Daoy (cell line): ENCODE data around the gene LRRC10B. TPM values are rescaled to one million over a fixed set of nuclear protein-coding genes. Genes with fewer than 3 reads are reported as not detected.

Experiments
- DNase-seq: peaks from one replicate; pipeline ENCODE4 v3.0.0-alpha.2; 2015; ENCODE audit warnings: low read depth
- total RNA-seq: library from RNA; depleted of rRNA; stranded (reverse); fragments of >200 nt; shearing (Covaris generic); gene quantifications from 2 replicates; pipeline ENCODE4 v1.2.3, GENCODE V29; 2014

Gene LRRC10B
- total RNA-seq, 1 experiment from 2014 or later: 0.23 TPM

DNA sequence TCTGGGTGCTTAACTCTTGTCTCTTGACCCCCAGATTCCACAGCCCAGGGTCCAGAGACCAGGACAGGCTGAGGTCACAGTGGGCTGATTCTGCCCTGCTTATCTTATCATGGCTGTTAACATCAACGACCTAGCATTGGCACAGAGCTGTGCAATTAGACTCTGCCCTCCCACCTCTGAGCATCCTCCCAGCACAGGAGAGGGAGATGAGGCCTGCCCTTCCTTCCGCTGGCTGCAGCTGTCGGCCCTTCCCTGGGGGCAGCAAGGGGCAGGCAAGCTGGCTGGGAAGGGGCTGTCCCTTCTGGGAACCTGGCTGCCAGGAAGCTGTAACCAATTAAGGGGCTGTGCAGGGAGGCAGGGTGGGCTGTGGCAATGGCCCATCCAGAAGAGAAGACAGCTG, 22.5 kb downstream of the LRRC10B start:
- no peak for DNase-seq

DNA sequence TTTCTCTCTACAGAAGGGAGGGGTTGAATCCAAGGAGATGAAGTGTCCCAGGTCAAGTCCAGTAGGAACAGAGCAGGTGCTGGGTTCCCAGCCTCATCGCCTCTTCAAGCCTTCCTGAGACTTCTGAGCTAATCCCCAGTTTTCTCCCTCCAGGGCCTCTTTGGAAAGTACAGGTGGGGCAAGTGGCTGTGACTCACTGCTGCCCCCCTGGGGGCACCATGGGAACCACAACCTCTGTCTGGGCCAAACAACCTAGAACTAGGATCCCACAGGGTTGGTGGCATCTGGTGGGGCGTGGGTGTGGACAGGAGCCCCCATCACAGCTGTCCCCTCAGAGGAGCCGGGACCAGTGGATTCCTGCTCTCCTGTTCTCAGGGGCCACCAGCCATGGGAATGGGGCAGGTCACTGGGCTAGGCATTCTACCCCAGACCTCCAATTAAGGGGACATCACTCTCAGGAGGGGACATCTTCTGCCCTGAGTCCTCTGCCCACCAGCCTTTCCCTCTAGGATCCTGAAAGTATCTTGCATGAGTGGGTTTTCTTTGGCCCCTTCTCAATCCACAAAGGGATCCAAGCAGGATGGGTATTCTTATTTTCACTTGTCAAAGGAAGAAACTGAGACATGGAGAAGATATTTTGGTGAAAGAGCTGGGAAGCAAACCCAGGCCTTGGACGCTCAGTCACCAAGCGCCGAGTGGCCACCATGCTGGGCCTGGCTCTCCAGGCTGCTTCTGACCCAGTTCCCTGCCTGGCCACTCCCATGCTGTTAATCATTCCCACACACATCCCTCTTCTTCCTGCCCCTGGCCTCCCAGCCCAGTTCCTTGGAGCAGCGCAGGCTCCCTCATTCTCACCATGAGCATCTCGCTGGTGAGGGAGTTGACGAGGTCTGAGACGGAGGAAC, 23.8 kb downstream of the LRRC10B start:
- DNase-seq: peak; percentile 53

DNA sequence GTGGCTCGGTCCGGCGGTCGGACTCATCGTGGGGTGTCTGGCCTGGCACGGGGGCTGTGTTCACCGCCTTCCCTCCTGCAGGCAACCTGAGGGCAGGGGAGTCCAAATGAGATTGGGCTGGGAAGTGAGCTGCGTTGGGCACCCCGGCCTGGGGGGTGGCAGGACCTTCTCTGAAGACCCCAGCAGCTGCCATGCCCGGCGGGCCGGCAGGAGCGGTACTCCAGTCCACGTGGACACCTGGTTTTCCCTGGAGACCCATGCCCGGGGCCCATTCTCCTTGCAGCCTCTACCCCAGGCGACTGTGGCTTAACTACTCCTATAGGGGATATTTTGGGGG, 24.5 kb downstream of the LRRC10B start:
- no peak for DNase-seq

DNA sequence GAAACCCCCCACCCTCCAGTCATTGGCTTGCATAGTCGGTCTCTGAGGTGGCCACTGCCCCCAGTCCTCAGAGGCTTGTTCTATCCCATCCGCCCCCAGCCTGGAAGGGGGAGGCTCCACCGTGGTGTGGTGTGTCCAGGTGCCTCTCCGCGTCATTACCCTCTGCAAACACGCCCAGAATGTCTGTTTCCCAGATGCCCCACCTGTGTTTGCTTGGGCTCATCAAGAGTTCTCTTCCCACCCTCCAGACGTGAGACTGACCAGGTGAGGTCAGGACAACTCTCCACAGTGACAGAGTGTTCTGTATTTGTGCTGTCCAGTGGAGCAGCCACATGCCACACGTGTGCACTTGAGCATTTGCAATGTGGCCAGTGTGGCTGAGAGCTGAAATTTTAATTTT, 24.9 kb downstream of the LRRC10B start:
- no peak for DNase-seq

DNA sequence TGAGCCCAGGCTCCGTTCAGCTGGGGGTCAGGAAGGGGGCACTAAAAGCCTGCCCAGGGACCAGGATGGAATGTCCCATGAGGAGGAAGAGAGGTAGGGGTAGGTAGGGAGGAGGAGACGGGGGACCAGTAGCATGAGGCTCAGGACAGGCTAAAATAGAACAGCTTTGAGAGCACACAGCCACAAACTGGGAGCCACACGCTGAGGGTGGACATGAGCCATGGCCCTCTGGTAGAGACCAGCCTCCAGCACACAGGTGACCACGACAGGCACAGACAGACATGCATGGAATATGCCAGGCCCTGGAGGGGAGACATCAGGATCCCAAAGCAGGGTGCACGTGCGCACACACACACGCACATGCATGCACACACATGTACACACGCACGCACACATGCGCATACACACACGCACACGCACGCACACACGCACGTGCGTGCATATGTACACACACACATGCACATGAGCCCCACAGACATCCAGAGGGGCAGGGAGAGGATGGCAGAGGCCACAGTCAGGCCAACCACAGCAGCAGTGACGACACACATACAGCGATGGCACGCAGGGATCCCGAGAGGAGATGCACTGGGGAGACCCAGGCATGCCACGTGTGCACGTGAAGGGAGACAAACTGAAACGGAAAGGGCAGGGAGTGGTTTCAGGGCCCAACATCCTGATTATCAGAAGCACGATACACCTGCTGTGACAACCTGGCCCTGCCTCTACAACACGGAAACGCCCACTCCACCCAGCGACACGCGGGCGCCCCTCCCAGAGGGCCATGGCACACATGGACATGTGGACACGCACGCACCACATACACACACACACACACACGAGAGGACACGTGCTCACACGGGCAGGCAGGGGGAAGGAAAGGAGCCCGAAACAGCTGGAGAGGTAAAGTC, 25.7 kb downstream of the LRRC10B start:
- DNase-seq: no peak

DNA sequence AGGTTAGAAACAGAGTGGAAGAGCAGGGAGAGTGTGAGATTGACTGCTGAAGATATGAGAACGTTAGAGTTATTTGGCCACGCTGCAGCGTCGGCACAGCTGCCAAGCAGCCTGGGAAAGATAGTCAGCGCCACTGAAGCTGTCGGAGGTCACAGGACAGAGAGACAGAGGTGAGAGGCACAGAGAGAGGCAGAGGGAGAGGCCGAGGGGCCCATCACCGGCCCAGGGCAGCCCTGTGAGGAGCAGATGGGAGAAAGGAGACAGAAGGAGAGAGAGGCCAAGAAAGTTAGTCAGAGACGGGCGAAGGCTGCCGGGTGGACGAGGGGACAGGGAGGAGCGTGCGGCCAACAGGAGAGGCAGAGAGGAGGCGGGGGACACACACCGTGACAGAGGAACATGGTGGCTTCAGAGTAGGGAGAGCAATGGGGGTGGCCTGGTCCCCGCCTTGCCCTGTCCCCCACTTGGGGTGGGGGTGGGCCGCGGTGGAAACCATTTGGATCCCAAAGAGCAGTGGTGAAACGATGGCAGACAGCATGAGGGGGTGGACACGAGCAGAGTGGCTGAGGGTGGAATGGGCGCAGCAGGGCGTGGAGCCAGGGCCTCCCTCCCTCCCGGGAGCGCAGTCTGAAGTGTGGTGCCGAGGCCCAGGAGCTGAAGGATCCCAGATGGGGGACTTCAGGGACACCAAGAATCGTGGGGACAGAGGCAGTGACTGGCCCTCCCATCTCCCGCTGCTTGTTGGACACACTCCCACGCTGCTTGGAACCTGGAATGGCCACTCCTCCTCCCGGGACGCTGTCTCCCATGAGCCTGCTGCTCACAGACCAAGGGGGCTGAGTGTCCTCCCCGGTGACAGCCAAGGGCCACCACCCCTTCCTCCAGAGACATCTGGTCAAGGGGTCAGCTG, 26.6 kb downstream of the LRRC10B start:
- DNase-seq: no peak

DNA sequence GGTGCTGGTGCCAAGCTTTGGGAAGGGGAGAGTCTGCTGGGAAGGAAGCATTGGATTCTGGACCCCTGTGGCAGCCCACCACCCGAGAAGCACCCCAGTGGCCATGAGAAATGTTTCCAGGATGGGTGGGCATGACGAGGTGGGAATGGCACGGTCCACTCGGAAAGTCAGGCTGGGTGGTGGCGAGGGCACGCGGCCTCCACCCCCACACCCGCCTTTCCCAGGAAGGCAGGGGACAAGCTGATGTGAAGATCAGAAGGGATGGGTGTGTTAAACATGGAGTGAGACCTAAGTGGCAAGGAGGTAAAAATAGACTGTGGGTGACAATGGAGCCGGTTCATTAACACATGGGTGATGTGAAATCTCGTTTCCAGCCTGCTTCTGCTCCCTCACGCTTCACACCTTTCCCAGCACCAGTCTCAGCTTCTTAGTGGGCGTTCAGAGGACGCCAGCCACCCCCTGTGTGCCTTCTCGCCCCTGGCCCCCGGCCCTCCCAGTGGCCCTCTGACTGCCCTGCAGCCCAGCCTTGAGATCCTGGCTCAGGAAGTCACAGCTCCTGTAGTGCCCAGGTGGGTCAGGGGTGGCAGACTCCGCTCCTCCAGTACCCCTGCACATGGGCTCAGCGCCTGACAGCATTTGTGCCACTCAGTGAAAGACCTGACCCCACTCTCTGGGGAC, 27.6 kb downstream of the LRRC10B start:
- no peak for DNase-seq

DNA sequence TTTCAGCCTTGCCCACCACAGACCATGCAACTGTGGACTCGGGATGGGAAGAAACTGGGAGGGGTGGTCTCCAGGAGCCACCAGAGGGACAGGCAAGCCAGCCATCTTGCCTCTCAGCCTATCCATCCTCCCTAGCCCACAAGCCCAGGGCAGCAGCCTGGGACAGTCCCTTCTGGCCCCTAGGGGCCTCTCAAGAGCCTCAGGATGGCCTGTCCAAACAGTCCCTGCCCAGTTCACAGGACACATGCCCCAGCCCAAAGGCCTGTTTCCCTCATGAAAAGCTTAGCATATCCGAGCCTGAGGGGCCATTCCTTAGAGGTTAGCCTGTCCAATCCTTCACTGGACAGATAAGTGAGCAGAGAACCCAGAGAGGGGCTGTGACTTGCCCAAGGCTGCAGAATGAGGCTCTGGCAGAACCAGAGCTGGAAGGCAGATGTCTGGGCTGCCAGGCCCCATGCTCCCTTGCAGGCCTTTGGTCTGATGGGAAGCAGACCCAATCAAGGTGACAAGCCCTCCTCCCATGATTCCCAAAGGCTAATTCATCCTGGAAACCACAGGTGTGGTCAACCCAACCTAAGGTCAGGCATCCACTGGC, 28.2 kb downstream of the LRRC10B start:
- DNase-seq: no peak

DNA sequence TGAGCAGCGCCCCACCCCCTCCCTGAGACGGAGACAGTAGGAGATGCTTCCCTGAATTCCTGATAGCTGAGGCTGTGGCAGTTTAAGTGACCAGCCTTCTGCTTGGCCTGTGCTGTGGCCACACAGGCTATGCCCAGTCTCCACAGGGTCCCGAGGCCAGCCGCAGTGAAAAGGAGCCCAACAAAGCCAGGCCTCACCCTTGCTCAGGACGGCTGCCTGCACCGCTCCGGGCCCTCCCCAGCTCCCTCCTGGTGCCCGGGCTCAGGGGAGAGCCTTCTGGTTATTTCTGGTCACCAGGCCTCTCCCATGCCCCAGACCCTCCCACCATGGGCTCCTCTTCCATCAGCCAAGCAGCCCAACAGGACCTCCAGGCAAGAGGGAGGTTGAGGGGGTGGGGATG, 28.8 kb downstream of the LRRC10B start:
- no peak for DNase-seq

DNA sequence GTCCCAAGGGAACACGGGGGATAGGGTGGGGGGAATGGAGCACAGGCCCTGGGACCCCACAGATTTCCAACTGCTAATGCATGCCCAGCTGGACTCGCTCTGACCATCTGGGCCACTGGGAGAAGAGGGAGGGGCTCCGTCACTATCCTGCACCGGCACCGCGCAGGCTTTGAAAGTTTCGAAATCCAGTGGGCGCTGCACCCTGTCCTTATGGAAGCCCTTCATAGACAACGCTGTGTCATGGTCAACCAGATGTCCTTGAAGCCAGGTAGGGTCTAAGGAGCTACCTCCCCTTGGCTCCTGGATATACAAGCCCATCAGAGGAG, 30.1 kb downstream of the LRRC10B start:
- no peak for DNase-seq

DNA sequence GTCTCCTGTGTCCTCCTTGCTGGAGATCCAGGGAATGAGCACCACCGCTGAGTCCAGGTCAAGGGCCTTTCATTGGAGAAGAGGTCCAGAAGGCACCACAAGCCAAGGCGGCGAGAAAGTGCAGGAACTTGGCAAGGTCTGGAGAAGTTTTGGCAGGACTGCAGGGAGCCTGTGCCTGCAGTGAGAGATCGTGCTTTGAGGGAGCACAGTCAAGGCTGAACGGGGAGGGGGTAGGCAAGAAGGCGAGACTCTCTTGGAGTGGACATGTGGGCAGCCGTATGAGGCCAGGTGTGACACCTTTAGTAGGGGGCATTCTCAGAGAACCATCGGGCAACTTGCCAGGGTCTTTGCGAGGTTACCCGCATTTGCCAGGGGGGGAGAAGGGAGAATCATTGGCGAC, 30.5 kb downstream of the LRRC10B start:
- DNase-seq: no peak

DNA sequence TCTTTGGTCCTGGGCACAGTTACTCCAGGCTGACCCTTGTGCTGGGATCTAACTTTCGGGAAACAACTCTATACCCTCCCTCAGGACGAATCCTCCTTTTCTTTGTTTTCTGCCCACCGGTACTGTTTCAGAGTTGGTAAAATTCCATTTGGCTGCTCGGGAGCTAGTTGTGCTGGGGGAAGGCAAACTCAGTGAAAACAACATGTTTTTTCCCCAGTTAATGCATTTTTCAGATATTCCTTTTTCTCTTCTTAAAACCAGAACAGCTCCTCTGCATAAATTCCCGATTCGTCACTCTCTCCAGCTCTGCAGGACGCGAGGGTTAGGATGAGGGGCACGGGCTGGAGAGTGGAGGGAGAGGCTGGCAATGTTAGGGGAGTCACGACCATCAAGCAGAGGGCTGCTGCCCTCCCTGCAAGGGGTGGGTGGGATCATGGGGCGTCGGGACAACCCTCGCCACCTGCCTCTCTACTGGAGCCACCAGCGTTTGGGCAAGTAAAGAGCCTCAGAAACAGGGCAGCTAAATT, 31.3 kb downstream of the LRRC10B start:
- DNase-seq: no peak

DNA sequence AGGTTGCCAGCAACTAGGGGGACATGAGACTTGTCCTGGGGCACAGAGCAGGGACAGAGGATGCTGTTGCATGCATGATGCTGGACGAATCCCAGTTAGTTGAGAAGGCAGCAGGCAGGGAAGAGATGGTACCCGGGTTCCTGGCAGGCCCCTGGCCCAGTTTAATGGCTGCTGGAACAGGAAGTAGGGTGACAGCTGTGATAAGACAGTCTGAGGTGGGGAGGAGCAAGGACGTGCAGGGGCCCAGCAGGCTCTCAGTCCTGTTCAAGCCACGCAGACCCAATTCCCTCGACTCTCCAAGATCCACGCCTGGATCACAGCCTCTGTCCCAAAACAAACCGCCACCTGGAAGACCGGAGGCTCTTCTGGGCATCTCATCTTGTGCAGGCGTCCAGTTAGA, 32.0 kb downstream of the LRRC10B start:
- no peak for DNase-seq

DNA sequence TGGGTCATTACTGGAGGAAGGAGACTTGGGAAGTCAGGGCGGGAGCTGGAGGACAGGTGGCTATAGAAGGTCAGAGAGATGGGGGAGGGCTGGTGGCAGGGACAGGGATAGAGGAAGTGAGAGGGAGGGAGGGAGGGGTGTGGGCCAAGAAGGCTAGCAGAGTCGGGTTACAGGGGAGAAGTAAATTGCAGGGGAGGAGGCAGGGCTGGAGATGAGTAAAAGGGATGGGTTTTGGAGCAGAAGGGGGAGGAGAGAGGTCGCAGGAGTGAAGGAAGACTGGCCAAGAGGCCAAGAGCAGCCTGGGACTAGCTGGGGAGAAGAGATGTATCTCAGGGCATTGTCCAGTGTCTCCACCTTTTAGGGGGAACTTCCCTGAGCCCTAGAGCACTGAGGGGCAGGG, 33.0 kb downstream of the LRRC10B start:
- DNase-seq: peak; percentile 37

DNA sequence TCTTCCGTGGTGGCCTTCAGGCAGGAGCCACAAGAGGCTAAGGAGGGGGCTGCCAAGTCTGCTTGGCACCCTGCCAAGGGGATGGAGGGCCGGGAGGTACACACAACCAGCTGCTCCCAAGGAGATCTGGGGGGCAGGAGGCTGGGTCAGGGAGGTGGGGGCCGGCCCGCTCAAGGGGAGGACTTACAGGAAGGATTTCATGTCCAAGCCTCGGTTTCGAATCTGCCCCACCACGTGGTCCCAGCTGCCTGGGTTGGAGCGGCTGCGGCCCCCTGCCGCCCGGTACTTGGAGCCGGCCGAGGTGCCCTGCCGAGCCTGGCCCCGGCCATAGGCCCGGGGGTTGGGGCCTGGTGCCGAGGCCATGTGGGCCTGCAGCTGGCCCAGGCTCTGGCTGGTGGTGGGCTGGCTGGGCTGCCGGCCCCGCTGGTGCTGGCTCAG, 33.5 kb downstream of the LRRC10B start:
- no peak for DNase-seq

DNA sequence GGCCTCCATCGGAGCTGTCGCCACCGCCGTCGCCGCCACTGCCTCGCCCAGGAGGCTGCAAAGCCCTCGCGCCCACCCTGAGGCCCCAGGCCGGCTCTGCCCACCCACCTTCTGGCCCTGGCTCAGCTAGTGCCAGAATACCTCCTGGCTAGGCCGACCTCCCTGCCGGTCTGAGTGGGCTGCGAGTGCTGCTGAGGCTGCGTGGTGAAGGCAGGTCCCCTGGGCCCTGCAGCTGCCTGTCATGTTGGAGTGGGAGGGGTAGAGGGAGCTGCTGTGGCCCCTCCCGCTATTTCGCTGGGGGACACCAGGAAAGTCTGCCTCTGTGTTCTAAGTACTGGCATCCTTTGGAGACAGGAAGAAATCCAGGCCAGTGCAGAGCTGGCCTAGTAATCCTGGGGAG, 34.2 kb downstream of the LRRC10B start:
- no peak for DNase-seq

DNA sequence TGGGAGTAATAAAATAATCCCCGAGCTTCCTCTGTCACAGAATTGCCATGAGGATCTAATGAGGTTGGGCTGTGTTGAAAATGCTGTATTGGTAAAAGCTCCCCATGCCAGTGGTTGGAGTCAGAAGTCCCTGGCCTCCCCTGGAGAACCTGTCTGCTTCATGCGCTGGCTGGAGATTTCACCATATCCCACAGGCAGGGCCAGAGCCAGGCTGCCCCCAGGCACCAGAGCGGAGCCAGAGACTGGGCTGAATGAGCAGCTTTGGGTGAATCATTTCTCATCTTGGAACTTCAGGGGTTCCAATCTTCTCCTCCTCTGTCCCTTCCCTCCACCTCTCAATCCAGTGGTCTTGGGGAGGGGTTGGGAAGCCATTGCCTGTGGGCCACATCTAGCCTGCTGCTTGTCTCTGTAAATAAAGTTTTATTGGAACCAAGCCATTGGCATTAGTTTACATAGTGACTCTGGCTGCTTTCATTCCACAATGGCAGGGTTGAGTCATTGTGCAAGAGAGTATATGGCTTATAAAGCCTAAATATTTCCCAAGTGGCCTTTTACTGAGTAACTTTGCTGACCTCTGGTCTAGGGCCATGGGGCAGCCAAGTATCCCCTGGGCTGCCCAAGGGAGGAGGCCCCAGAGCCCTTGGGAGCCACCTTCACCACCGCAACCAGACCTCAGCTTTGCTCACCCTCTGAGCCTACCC, 35.2 kb downstream of the LRRC10B start:
- DNase-seq: peak; percentile 41

DNA sequence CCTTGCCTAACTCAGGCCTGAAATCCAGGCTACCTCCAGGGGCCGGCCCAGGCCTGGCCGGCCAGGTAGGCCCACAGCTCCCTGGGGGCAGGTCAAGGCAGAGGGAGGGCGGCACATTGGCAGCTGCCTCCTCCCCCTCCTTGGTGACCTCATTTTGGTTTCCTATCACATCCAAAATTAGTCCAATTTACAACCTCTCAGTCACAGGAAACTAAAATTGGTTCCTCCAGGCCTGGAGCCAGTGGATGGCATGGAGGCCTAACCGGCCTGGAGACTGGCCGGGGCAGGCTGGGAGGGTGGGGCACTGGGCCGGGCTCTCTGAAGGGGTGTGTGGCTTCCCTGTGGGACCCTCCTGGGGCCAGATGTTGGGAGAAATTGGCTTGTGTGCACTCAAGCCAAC, 35.9 kb downstream of the LRRC10B start:
- DNase-seq: no peak

DNA sequence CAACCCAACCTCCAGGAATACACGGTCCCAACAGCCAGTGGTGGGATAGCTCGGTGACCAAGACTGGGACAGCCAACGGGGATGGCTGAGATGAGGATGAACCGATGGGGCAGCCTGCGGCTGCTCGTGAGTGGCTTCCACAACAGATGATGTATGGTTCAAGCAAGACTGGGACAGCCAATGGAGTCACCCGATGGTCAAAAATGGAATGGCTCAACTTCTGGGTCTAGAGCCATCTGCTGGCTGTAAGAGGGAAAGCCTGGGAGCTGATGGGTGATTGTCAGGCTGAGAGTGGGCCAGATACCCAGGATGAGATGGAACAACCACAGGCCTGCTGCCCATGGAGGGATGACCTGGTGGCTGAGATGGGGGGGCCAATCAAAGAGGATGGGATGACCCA, 36.8 kb downstream of the LRRC10B start:
- DNase-seq: no peak

DNA sequence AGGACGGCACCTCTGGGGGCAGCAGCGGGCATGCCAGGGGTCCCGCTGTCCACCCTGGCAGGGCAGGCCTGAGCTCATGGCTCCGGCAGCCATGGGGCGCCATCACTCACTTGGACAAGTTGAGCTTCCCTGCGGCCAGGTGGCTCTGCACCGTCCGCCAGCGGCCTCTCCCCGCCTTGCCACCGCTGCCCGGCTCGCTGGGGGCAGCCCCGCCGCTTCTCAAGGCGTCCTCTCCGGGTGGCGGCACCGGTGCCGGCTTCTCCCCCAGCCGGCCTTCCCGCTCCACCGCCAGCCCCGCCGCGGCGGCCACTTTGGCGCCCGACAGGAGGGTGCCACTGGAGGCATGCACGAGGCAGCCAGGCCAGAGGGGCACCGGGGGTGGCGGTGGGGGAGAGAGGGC, 37.4 kb downstream of the LRRC10B start:
- DNase-seq: no peak
